Right lobe of liver (tissue), 6 donors: ENCODE measurements around the gene APBB1IP. TPM values are rescaled to one million over a fixed set of nuclear protein-coding genes. Genes with fewer than 3 reads are reported as not detected.
A peak's percentile ranks its signal among the peaks of the same experiment; 100 is the strongest.

Source experiments
- ATAC-seq, 4 donors: fragments of 200-7000 bp; cut with Tn5 transposase; one replicate each; pipeline ENCODE4 v1.9.1; 2020; ENCODE audit warnings: mild to moderate bottlenecking in 4 of 4, moderate library complexity in 4 of 4
- DNase-seq, 3 donors: peaks; one replicate each; pipeline ENCODE4 v3.0.0-alpha.2; 2020
- H3K27ac ChIP-seq, 3 donors: fragments of 200-600 bp; one replicate each; pipeline ENCODE4 v1.8.0; 2022
- H3K27me3 ChIP-seq, 2 donors: fragments of 200-600 bp; one replicate each; pipeline ENCODE4 v1.8.0; 2022
- H3K36me3 ChIP-seq, 4 donors: fragments of 200-600 bp; sonication (generic) in 1 of 4; one replicate each; pipeline versions ENCODE4 v1.5.1 to v1.8.0; 2017 to 2022; ENCODE audit warnings: control low read depth in 1 of 4
- H3K4me1 ChIP-seq, 4 donors: fragments of 200-600 bp; sonication (generic) in 1 of 4; one replicate each; pipeline versions ENCODE4 v1.5.1 to v1.8.0; 2017 to 2022; ENCODE audit warnings: control low read depth in 1 of 4
- H3K4me3 ChIP-seq, 3 donors: fragments of 200-600 bp; one replicate each; pipeline ENCODE4 v1.8.0; 2022
- H3K9me3 ChIP-seq, 4 donors: fragments of 200-600 bp; sonication (generic) in 1 of 4; one replicate each; pipeline versions ENCODE4 v1.5.1 to v1.8.0; 2017 to 2022; ENCODE audit warnings: control low read depth in 1 of 4
- POLR2A ChIP-seq: fragments of 450-650 bp; IDR thresholded peaks from one replicate; pipeline ENCODE4 v1.6.1; 2017; ENCODE audit warnings: antibody characterized with exemption, mild to moderate bottlenecking
- WGBS: methylation state at CpG from one replicate; pipeline ENCODE4 v1.1.6; 2018; ENCODE audit warnings: low coverage, low lambda C conversion rate; ENCODE audit not compliant: insufficient coverage; ENCODE audit errors: missing lambda C conversion rate; 5-methylcytosine and 5-hydroxymethylcytosine counted together
- intact Hi-C, 2 donors: fragments of 100-400 bp; cut with DNase I; formaldehyde crosslinking; loops; one replicate each; pipeline versions ENCODE4 v1.11.2 to v1.14.1; 2022
- total RNA-seq, 6 experiments: library from RNA; depleted of rRNA in 2 of 6; stranded (reverse); fragments of >200 nt in 2 of 6; fragmentation: NEBNext Ultra II Directional in 3 of 6; extraction: Animal tissue kit (Norgen Biotek cat#: 25700) in 3 of 6; gene quantifications; one replicate each; pipeline versions ENCODE4 v1.1.0 to v1.2.4, GENCODE V29; 2016 to 2023
- TF ChIP-seq, protein P1 (sequence below), 4 donors: fragments of 200-600 bp in 3 of 4; fragments of 450-650 bp in 1 of 4; IDR thresholded peaks; one replicate each; pipeline versions ENCODE4 v1.5.1 to v1.8.0; 2016 to 2022; ENCODE audit warnings: antibody characterized with exemption in 4 of 4, mild to moderate bottlenecking in 2 of 4
- donor health status: DM: no; HTN: yes; CAD: no.
- donor health status: DM: no; HTN: no; CAD: no.
- donor health status: DM: no; HTN: no; CAD: no.
- donor health status: DM: no; HTN: yes; CAD: no.
- donor health status: DM: no; HTN: yes; CAD: no.

The APBB1IP gene
- total RNA-seq, 6 experiments from 2014 or later, result 13.0 to 50.7 (median 16.5) TPM

DNA sequence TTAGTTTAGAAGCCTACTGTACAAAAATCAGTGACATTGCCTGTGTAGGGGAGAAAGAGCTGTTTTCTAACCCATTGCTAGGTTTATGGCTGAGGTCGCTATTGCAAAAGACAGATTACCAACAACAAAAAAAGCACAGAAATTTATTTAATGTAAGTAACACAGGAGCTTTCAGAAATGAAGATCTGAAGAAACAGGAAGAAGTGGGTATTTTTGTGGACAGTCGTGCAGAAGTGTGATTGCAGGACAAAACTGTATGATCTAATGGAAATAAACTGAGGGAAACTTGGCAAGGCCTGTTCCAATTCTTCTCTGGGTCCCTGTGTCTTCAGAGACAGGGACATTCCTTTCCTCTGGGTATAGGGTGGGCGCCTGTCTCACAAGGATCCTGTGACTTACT is 87.4 kb downstream of the APBB1IP start:
- H3K36me3 ChIP-seq, result peaks cover 0 to 56% (median 10%) of the 10 kb centered on the region in 4 donors
- intact Hi-C loops, result no loop called here
- no peaks in the 10 kb centered on the region for H3K27me3 ChIP-seq
- DNase-seq, result no peak
- WGBS, result 75% methylated on average over 3 of the region's 3 CpGs
- H3K27ac ChIP-seq, result no peak overlapping the region
- no peaks in the 10 kb centered on the region for H3K4me1 ChIP-seq
- H3K4me3 ChIP-seq, result no peak overlapping the region
- peak in 1 of 4 donors; percentile 21 for ATAC-seq
- no peaks in the 10 kb centered on the region for H3K9me3 ChIP-seq
- TF ChIP-seq, protein P1, sequence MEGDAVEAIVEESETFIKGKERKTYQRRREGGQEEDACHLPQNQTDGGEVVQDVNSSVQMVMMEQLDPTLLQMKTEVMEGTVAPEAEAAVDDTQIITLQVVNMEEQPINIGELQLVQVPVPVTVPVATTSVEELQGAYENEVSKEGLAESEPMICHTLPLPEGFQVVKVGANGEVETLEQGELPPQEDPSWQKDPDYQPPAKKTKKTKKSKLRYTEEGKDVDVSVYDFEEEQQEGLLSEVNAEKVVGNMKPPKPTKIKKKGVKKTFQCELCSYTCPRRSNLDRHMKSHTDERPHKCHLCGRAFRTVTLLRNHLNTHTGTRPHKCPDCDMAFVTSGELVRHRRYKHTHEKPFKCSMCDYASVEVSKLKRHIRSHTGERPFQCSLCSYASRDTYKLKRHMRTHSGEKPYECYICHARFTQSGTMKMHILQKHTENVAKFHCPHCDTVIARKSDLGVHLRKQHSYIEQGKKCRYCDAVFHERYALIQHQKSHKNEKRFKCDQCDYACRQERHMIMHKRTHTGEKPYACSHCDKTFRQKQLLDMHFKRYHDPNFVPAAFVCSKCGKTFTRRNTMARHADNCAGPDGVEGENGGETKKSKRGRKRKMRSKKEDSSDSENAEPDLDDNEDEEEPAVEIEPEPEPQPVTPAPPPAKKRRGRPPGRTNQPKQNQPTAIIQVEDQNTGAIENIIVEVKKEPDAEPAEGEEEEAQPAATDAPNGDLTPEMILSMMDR (IDR thresholded peaks at IDR 0.05), result no peak
- TF ChIP-seq POLR2A, result no peak

DNA sequence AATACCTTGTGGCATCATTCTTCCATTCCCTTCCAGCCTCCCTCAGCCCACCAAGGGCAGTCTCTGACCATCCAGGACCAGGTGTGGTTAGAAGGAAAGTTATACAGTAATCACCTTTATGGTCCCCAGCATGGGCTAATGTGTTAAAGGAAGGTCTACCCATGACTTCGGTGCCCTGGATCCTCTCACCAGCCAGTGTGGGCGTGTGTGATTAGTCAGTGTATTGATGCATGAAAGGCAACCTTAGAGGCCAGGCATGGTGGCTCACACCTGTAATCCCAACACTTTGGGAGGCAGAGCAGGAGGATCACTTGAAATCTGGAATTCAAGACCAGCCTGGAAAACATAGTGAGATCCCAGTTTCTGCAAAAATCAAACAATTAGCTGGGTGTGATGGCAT is 88.9 kb downstream of the APBB1IP start:
- DNase-seq (no peak), ATAC-seq (no peak)
- H3K9me3 ChIP-seq, result no peaks in the 10 kb centered on the region
- H3K36me3 ChIP-seq, result peaks cover 0 to 59% (median 10%) of the 10 kb centered on the region in 4 donors
- H3K27me3 ChIP-seq, result no peaks in the 10 kb centered on the region
- intact Hi-C loops, result no loop called here
- no peak for TF ChIP-seq POLR2A
- TF ChIP-seq, protein P1 (IDR thresholded peaks at IDR 0.05), result no peak
- no peak overlapping the region for H3K4me3 ChIP-seq
- WGBS, result no CpG with 5 or more reads among the region's 2 CpGs
- H3K27ac ChIP-seq, result no peak overlapping the region
- H3K4me1 ChIP-seq, result no peaks in the 10 kb centered on the region

DNA sequence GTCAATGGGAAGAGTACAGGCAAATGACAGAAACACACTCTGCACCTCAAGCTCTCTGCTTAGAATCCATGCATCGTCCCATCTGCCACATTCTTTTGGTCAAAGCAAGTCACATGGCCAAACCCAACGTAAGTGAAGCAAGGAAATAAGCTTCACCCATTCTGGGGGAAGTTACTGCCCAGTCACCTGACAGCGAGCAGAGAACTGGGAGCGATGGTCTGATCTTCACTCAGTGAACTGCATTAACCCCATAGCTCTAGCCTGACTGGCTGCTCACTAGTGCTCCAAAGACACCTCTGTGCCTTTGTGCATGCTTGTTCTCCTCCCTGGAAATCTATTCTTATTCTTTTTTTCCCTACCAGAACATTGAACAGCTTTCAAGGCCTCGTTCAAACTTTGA is 89.9 kb downstream of the APBB1IP start:
- ATAC-seq, result peak; percentile 40 to 77 (median 63)

DNA sequence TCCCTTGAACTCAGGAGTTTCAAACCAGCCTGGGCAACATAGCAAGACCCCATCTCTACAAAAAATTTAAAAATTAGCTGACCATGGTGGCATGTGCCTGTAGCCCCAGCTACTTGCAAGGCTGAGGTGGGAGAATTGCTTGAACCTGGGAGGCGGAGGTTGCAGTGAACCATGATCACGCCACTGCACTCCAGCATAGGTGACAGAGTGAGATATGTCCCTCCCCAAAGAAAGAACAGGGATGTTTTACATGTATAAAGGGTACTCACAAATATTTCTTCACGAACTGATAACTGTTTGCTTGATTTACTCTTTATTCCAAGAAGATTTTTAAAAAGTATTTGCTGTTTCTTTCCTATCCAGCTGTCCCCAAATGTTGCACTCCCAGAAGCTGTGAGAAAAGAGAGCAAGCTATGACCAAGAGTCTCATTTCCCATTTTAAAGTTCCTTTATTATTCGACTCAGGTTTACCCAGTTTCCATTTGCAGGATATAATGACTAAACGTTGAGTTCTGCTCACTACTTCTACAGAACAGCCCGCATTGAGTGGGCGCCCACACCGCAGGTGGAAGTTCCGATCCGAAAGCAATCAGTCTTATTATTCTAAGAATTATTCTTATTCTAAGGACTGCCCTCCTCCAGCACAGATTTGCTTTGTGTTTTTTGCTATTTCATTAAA is 90.7 kb downstream of the APBB1IP start:
- Histone ChIP-seq H3K9me3 (no peaks in the 10 kb centered on the region), H3K4me1 (no peaks in the 10 kb centered on the region), H3K4me3 (no peak overlapping the region), H3K27me3 (no peaks in the 10 kb centered on the region), H3K36me3 (peaks cover 0 to 55% (median 10%) of the 10 kb centered on the region in 4 donors), H3K27ac (no peak overlapping the region)
- DNase-seq (no peak), ATAC-seq (peak in 3 of 4 donors; percentile 26 to 54 (median 49))
- no peak for TF ChIP-seq POLR2A
- TF ChIP-seq, protein P1 (IDR thresholded peaks at IDR 0.05), result no peak
- intact Hi-C loops, result no loop called here
- 75% methylated on average over 10 of the region's 10 CpGs for WGBS

More for the DNA sequence above, 89.9 kb downstream of the APBB1IP start:
- peaks cover 0 to 57% (median 10%) of the 10 kb centered on the region in 4 donors for H3K36me3 ChIP-seq
- 69% methylated on average over 4 of the region's 5 CpGs for WGBS
- TF ChIP-seq, protein P1 (IDR thresholded peaks at IDR 0.05), result no peak
- no peak for TF ChIP-seq POLR2A
- H3K4me1 ChIP-seq, result no peaks in the 10 kb centered on the region
- intact Hi-C loops, result no loop called here
- no peak for DNase-seq
- H3K27me3 ChIP-seq, result no peaks in the 10 kb centered on the region
- no peaks in the 10 kb centered on the region for H3K9me3 ChIP-seq
- no peak overlapping the region for H3K4me3 ChIP-seq
- no peak overlapping the region for H3K27ac ChIP-seq
